Endothelial cell of umbilical vein (primary cell): ENCODE data around the gene ITGA2. TPM values are rescaled to one million over a fixed set of nuclear protein-coding genes. Genes with fewer than 3 reads are reported as not detected.

Source experiments
- BruUV-seq: library from RNA; stranded (reverse); fragments of 400-500 nt; replicated peaks from 2 replicates; lab custom pipeline; 2021; lab: Mats Ljungman, UMichigan
- CTCF ChIA-PET: fragments of 300-600, 350-600 bp; sonication (Branson Sonifier 250); formaldehyde crosslinking; loops from one replicate; lab custom pipeline; 2021; ENCODE audit warnings: antibody characterized with exemption, inconsistent platforms; lab: Charles Lee
- POLR2A ChIA-PET: fragments of 300-600, 350-600 bp; sonication (Branson Sonifier 250); formaldehyde crosslinking; loops from one replicate; lab custom pipeline; 2021; ENCODE audit warnings: antibody characterized with exemption, inconsistent platforms; lab: Charles Lee
- DNase-seq: peaks from one replicate; pipeline ENCODE4 v3.0.0-alpha.2; 2011; ENCODE audit warnings: low read depth, low spot score
- FAIRE-seq: peaks from 2 replicates; lab custom pipeline; 2011; peaks lifted over from hg19 to GRCh38; lab: Jason Lieb, UNC
- H2AFZ ChIP-seq: 2 replicates; pipeline ENCODE4 v1.6.0; 2012; ENCODE audit warnings: low read depth, low read length, control low read depth, inconsistent platforms
- H3K27ac ChIP-seq: 2 replicates; pipeline ENCODE4 v1.5.1; 2011; ENCODE audit warnings: low read depth, mild to moderate bottlenecking, control low read depth, low read length, moderate library complexity; ENCODE audit not compliant: insufficient read depth
- H3K27me3 ChIP-seq, 2 experiments: 2 replicates each; pipeline versions ENCODE4 v1.6.0 to v1.6.1; 2011; ENCODE audit warnings: low read length in 2 of 2, mixed read lengths in 1 of 2; ENCODE audit not compliant: control insufficient read depth in 2 of 2, insufficient read depth in 2 of 2
- H3K36me3 ChIP-seq, 2 experiments: 2 replicates in 1 of 2; 3 replicates in 1 of 2; pipeline ENCODE4 v1.5.1; 2011; ENCODE audit warnings: low read length in 2 of 2, mild to moderate bottlenecking in 1 of 2, moderate library complexity in 1 of 2; ENCODE audit not compliant: control insufficient read depth in 2 of 2, insufficient read depth in 2 of 2; ENCODE audit errors: extremely low read depth in 1 of 2
- H3K4me1 ChIP-seq: 3 replicates; pipeline ENCODE4 v1.5.1; 2011; ENCODE audit warnings: mild to moderate bottlenecking, low read length; ENCODE audit not compliant: control insufficient read depth, insufficient read depth; ENCODE audit errors: extremely low read depth
- H3K4me2 ChIP-seq: 2 replicates; pipeline ENCODE4 v1.6.1; 2011; ENCODE audit warnings: low read length, control low read depth, mixed read lengths; ENCODE audit not compliant: insufficient read depth
- H3K4me3 ChIP-seq, 3 experiments: fragments of 200-600 bp in 1 of 3; sonication (generic), shearing (Covaris generic) in 1 of 3; replicated peaks in 1 of 3; 2 replicates each; pipeline ENCODE4 v1.5.1; 2011 to 2016; ENCODE audit warnings: control low read depth in 3 of 3, low read length in 3 of 3, mild to moderate bottlenecking in 2 of 3, inconsistent platforms in 1 of 3, low read depth in 1 of 3, moderate library complexity in 1 of 3; ENCODE audit not compliant: insufficient read depth in 1 of 3
- H3K79me2 ChIP-seq: 2 replicates; pipeline ENCODE4 v1.6.0; 2012; ENCODE audit warnings: low read length, inconsistent platforms; ENCODE audit not compliant: control insufficient read depth, insufficient read depth
- H3K9ac ChIP-seq: replicated peaks from 2 replicates; pipeline ENCODE3; 2011; ENCODE audit warnings: low read length, control low read depth; ENCODE audit not compliant: insufficient read depth; ENCODE audit errors: extremely low read depth
- H3K9me1 ChIP-seq: replicated peaks from 3 replicates; pipeline ENCODE4 v1.6.0; 2011; ENCODE audit warnings: mild to moderate bottlenecking, low read length; ENCODE audit not compliant: control insufficient read depth, insufficient read depth; ENCODE audit errors: extremely low read depth
- H3K9me3 ChIP-seq: replicated peaks from 2 replicates; pipeline ENCODE4 v1.5.1; 2012; ENCODE audit warnings: low read length, inconsistent platforms; ENCODE audit not compliant: control insufficient read depth, insufficient read depth
- H4K20me1 ChIP-seq: replicated peaks from 2 replicates; pipeline ENCODE3; 2011; ENCODE audit warnings: mild to moderate bottlenecking, low read length; ENCODE audit not compliant: control insufficient read depth, insufficient read depth; ENCODE audit errors: extremely low read depth
- CTCF ChIP-seq, 2 donors: IDR thresholded peaks; 1 replicate in 1 of 2; 2 replicates in 1 of 2; pipeline ENCODE4 v1.5.1; 2011; ENCODE audit warnings: low read length in 2 of 2, mild to moderate bottlenecking in 2 of 2, moderate library complexity in 2 of 2, control low read depth in 1 of 2, inconsistent platforms in 1 of 2, low read depth in 1 of 2; ENCODE audit not compliant: insufficient read depth in 1 of 2; ENCODE audit errors: extremely low read depth in 1 of 2
- EZH2 ChIP-seq: IDR thresholded peaks from 2 replicates; pipeline ENCODE4 v1.6.1; 2012; ENCODE audit warnings: borderline replicate concordance, low read depth, mild to moderate bottlenecking, moderate library complexity, low read length, inconsistent platforms; ENCODE audit not compliant: severe bottlenecking
- FOS ChIP-seq: IDR thresholded peaks from 2 replicates; pipeline ENCODE4 v1.6.1; 2011; ENCODE audit warnings: mild to moderate bottlenecking, low read length, moderate library complexity, borderline replicate concordance; ENCODE audit not compliant: insufficient read depth
- GATA2 ChIP-seq: IDR thresholded peaks from 2 replicates; pipeline ENCODE4 v1.7.0; 2011; ENCODE audit warnings: low read depth, mild to moderate bottlenecking, moderate library complexity, mixed read lengths, low read length; ENCODE audit not compliant: insufficient read length, insufficient read depth
- JUN ChIP-seq: IDR thresholded peaks from 2 replicates; pipeline ENCODE4 v1.6.1; 2011; ENCODE audit warnings: borderline replicate concordance, low read depth; ENCODE audit not compliant: insufficient read length, insufficient read depth
- MAX ChIP-seq: IDR thresholded peaks from 2 replicates; pipeline ENCODE4 v1.6.1; 2011; ENCODE audit not compliant: insufficient read depth, insufficient read length
- MYC ChIP-seq: IDR thresholded peaks from one replicate; pipeline ENCODE4 v1.6.1; 2011; ENCODE audit warnings: mild to moderate bottlenecking, low read depth, low read length
- POLR2A ChIP-seq: IDR thresholded peaks from 2 replicates; pipeline ENCODE4 v1.6.1; 2012; ENCODE audit warnings: low read depth, mild to moderate bottlenecking, control low read depth, low read length
- POLR2AphosphoS5 ChIP-seq: IDR thresholded peaks from 2 replicates; pipeline ENCODE4 v1.6.1; 2012; ENCODE audit warnings: low read depth, mild to moderate bottlenecking, control low read depth, low read length, moderate library complexity; ENCODE audit not compliant: insufficient read depth
- dilution Hi-C: fragments of 300-500 bp; cut with MboI; formaldehyde crosslinking; loops from one replicate; pipeline ENCODE4 v1.15.0; 2019; ENCODE audit warnings: low sequenced_read_pairs; ENCODE audit not compliant: extremely low pct_ligation_motif_present
- intact Hi-C: fragments of 100-400 bp; cut with micrococcal nuclease; formaldehyde crosslinking; loops from one replicate; pipeline ENCODE4 v1.10.0; 2022
- polyA plus RNA-seq, 4 experiments: library from polyadenylated mRNA; depleted of rRNA in 3 of 4; stranded (reverse) in 3 of 4; unstranded in 1 of 4; fragments of >200 nt; gene quantifications; 2 replicates each; pipeline versions ENCODE4 v1.2.1 to v1.2.3, GENCODE V29; 2011 to 2012; ENCODE audit warnings: missing spikeins in 1 of 4
- total RNA-seq: library from RNA; stranded (reverse); gene quantifications from 2 replicates; pipeline ENCODE4 v1.2.3, GENCODE V29; 2021

The ITGA2 gene
- total and polyA plus RNA-seq, 2 donors (not counting 3 experiments of a cell fraction or from before 2014, with no cell fraction given): 11.2 to 62.3 TPM

GRCh38 chr5:53063176-53063575, 74.0 kb downstream of the ITGA2 start:
- Histone ChIP-seq H2AFZ (no peak overlapping the region), H3K36me3 (peaks cover 5 to 50% of the 10 kb centered on the region in 2 experiments), H3K79me2 (no peaks in the 10 kb centered on the region), H3K4me1 (peaks cover 26% of the 10 kb centered on the region), H3K9me3 (no peaks in the 10 kb centered on the region), H3K4me3 (peak overlapping the region in 1 of 3 experiments; percentile 21), H3K27ac (peak overlapping the region; percentile 71), H3K4me2 (peak overlapping the region; percentile 52), H3K27me3 (no peaks in the 10 kb centered on the region), H3K9me1 (no peaks in the 10 kb centered on the region), H4K20me1 (no peaks in the 10 kb centered on the region), H3K9ac (peak overlapping the region; percentile 35)
- CTCF ChIA-PET: no interaction called here
- dilution Hi-C loops (no loop called here), intact Hi-C loops (loop anchor here (1.0 to 2.0 kb wide), 2 partner anchors 30 to 75 kb away; no protein-coding TSS in a partner anchor)
- BruUV-seq: no TSS peak
- TF ChIP-seq JUN (peak; percentile 36), MAX (no peak), MYC (no peak), POLR2A (no peak), EZH2 (no peak), CTCF (IDR thresholded peaks at IDR 0.05; ENCODE audit: extremely low read depth in 1 of 2, insufficient read depth in 1 of 2, low read depth in 1 of 2, low read length in 2 of 2) (no peak), FOS (peak; percentile 35), GATA2 (peak; percentile 53), POLR2AphosphoS5 (no peak)
- DNase-seq (peak; percentile 88), FAIRE-seq (peak; percentile 89)
- POLR2A ChIA-PET: no interaction called here
